Activated T-cell treated with anti-CD3 and anti-CD28 coated beads for 1 hour (primary cell): Measurements from ENCODE around the gene SNX10.

ENCODE experiments used
- DNase-seq: peaks from one replicate; pipeline ENCODE4 v3.0.0-alpha.2; 2020; ENCODE audit warnings: low read depth

Gene SNX10

GRCh38 chr7:26404189-26404996 is 112.7 kb downstream of the SNX10 start:
- DNase-seq, result no peak

- no peak for DNase-seq
Measured at GRCh38 chr7:26406433-26406832, 114.8 kb downstream of the SNX10 start.

- DNase-seq, result no peak
Measured at GRCh38 chr7:26409661-26410547, 118.2 kb downstream of the SNX10 start.

- no peak for DNase-seq
Measured at GRCh38 chr7:26413007-26413691, 121.5 kb downstream of the SNX10 start.

GRCh38 chr7:26416004-26416403 is 124.3 kb downstream of the SNX10 start:
- DNase-seq, result no peak

GRCh38 chr7:26417911-26418413 is 126.3 kb downstream of the SNX10 start:
- no peak for DNase-seq

- no peak for DNase-seq
Measured at GRCh38 chr7:26419198-26419597, 127.5 kb downstream of the SNX10 start.

- no peak for DNase-seq
Measured at GRCh38 chr7:26420422-26421019, 128.9 kb downstream of the SNX10 start.

GRCh38 chr7:26422761-26423160 is 131.1 kb downstream of the SNX10 start:
- no peak for DNase-seq

GRCh38 chr7:26423436-26423835 is 131.8 kb downstream of the SNX10 start:
- DNase-seq, result no peak
